OCI-LY3 (cell line): ENCODE measurements around the gene MRAS.

Source experiments
- CTCF ChIP-seq: fragments of 200-600, 300-600 bp; sonication (generic); IDR thresholded peaks from 2 replicates; pipeline ENCODE4 v1.5.1; 2014; ENCODE audit warnings: antibody characterized with exemption, low read length, low read depth
- EZH2phosphoT487 ChIP-seq: fragments of 200-600 bp; shearing (Covaris generic); IDR thresholded peaks from 2 replicates; pipeline ENCODE4 v1.6.1; 2018; ENCODE audit warnings: antibody characterized with exemption, mixed run types, low read depth

GRCh38 chr3:138307899-138308298, 40.5 kb upstream of the MRAS start:
- TF ChIP-seq CTCF: no peak
- no peak for TF ChIP-seq EZH2phosphoT487
